HG03108 (cell line): Measurements from ENCODE around the gene ARHGAP40.
"Not testable (repeated sequence)": the region's sequence is repeated elsewhere in the genome, so short reads cannot be mapped to it uniquely, and the experiment has no call there.

Source experiments
- ATAC-seq: cut with Tn5 transposase; IDR thresholded peaks from one replicate; pipeline ENCODE4 v1.9.1; 2021; ENCODE audit warnings: moderate library complexity; ENCODE audit not compliant: unreplicated experiment

The ARHGAP40 gene

DNA sequence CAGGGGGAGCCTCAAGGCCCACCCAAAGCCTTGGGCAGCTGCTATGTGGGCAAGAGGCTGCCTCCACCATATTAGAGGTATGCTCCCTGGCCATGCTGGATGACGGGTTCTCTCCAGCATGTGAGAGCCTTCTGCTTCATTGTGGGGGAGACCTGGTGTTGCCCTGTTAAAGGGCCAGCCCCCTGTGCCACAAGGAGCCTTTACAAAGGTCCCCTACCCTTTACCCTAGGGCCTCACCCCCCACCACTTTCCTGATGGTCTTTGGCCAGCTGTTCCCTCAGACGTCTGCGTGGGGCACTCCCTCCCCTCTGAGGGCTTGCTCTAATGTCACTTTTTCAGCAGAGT lies 15.5 kb upstream of the ARHGAP40 start:
- ATAC-seq, result no peak

DNA sequence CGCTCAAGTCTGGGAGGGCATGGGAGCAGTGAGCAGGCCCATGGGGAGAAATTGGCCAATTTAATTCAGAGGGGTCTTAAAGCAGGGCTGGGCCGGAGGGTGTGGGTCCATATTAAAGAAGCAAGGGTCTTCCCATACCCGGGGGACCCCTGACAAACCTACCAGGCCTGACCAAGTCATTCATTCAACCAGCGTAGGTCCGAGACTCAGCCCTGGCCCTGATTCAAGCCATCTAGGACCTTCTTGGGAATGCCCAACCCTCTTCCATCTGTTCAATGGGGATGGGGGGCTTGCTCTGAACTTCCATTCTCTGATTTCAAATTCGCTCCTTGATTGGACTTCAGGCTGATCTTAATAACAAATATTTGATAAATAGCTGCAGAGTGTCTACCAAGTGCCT lies 13.3 kb upstream of the ARHGAP40 start:
- ATAC-seq, result no peak

DNA sequence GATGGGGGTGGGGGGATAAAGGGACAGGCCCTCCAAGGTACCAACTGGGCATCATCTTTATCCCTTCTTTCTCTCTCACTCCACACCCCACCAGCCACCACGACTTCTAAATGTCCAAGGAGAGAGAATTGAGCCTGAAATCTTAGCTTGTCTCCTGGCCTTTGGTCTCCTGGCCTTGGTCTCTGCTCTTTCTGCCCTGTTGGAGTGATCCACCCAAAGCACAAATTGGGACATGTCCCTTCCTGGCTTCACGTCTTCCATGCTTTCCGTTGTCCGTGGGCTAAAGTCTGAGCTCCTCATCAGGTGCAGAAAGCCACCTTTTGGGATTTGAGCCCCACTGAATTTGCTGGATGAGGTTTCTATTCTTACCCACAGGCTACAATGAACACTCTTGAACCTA lies 12.3 kb upstream of the ARHGAP40 start:
- ATAC-seq, result no peak

DNA sequence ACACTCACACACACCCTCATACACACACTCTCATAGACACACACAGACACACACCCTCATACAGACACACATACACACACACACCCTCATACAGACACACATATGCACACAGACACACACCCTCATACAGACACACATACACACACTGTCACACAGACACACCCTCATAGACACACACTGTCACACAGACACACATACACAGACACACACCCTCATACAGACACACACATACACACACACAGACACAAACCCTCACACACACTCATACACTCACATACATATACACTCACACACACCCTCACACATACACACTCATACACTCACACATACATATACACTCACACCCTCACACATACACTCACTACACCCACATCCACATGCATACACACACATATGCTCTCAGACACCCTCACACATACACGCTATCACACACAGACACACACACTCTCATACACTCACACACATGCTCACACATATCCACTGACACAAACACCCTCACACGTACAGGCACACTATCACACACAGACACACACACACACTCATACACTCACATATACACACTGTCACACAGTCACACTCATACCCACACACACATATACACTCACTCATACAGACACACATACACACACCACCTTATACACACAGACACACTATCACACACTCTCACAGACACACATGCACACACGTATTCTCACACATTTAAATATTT lies 11.5 kb upstream of the ARHGAP40 start:
- ATAC-seq, result no peak

DNA sequence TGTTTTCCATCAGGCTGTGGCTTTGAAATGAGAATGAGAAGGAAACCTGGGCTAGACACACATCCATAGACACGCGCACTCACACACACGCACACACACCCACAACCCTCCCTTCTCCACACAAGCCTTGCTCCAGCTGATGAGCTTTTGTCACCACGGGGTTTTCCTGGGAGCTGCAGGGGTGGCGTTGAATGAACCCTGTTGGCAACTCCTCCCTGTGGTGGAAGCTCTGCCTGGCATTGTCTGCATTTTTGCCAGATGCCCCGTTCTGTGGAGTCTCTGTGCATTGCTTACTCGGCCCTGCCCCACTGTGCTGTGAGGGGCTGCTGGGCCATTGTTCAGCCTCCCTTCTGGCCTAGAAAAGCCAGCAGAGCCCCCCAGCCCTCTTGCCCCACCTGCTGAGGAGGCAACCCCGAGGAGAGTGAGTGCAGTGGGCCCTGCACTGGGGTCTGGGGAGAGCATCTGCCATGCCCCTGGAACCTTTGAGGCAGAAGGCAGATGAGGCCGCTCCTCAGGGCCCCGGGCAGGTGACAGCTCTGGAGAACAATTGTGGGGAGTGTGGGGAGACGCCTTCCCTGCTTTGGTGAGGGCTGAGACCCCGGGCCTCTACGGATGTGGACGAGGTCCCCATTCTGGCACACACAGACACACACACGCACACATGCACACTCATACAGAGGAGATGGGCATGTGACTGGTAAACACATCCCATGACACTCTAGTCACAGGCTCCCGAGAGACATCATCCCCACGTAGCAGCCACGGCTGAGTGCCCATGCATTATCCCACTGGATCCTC lies 10.7 kb upstream of the ARHGAP40 start:
- no peak for ATAC-seq

DNA sequence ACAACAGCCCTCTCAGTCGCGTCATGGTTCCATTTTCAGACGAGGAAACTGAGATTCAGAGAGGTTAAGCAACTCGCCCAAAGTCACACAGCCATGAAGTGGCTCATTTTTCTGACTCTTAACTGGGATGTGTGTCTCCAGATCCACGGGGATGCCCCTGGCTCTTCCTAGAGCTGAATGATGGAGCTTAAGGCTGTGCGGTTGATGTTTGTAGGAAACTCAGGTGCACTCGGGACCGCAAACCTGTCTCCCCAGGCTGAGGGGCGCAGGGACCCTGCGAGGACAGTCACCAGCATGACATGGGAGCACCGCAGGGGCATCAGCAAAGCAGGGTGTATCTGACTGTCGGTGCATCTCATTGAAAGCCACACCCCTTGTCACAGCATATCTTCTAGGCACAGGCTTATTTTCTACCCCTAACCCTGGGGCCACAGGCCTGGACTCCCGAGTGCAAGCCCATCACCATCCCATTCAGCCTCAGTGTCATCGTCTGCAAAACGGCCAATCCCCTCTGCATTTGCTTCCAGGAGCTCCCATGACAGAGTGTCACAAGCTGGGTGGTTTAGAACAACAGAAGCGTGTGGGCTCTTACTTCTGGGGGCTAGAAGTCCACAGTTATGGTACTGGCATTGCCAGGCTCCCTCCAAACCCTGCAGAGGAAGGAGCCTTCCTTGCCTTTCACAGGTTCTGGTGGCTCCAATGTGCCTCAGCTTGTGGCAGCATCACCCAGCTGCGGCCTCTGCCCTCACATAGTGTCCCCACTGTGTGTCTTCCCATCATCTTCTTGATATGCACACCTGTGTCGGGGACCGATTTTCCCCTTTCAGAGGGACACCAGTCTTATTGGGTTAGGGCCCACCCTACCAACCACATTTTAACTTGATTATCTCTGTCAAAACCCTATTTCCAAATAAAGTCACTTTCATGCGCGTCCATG lies 9.9 kb upstream of the ARHGAP40 start:
- no peak for ATAC-seq

DNA sequence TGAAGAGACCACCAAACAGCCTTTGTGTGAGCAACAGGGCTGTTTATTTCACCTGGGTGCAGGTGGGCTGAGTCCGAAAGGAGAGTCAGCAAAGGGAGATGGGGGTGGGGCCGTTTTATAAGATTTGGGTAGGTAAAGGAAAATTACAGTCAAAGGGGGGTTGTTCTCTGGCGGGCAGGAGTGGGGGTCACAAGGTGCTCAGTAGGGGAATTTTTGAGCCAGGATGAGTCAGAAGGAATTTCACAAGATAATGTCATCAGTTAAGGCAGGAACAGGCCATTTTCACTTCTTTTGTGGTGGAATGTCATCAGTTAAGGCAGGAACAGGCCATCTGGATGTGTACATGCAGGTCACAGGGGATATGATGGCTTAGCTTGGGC lies 9.2 kb upstream of the ARHGAP40 start:
- ATAC-seq, result not testable (repeated sequence)

DNA sequence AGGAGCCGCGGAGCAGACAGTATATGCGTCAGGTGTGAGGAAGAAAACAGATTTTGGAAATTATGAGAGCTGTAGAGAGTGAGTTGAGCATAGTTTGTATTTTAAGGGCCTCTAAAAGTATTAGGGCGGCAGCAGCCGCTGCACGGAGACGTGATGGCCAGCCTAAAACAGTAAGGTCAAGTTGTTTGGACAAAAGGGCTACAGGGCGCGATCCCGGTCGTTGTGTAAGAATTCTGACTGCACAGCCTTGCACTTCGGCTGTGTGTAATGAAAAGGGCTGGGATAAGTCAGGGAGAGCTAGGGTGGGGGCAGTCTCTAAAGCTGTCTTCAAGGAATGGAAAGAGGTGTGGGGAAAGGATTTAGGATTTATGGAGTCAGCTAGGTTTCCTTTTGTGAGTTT lies 7.3 kb upstream of the ARHGAP40 start:
- ATAC-seq, result not testable (repeated sequence)

DNA sequence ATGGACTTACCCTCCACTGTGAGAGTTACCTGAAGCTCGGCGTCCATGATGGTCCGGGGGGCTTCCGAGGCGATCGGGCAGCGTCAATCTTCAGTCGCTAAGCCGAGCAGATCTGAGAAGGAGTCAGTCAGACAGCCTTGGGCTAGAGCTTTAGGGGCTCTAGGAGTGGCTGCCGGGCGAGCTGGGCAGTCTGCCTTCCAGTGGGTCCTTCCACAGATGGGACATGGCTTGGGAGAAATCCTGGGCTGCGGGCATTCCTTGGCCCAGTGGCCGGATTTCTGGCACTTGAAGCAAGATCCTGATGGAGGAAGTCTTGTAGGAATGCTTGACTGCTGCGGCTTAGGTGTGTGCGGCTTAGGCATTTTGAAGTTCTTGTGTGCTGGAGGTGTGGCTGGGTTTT lies 5.7 kb upstream of the ARHGAP40 start:
- ATAC-seq, result not testable (repeated sequence)

DNA sequence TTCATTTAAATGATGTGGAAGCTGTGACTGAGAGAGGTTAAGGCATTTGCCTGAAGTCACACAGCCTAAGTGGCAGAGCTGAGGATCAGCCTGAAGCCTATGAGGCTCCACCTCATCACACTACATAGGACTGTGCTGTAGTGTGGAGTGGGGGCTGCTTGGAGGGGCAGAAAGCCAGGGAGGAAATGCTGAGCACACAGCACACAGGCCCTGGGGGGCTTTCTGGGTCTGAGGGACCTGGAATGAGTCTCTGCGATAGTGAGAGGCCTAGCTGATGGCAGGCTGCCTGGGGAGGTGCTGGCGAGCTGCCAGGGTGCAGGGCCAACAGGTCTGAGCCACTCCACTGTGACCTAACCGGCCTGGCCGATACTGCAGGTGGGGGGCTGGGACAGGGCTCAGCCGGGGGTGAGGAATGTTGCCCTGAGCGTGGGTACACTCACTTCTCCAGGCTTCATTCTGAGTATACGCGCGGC lies 2.2 kb upstream of the ARHGAP40 start:
- no peak for ATAC-seq

DNA sequence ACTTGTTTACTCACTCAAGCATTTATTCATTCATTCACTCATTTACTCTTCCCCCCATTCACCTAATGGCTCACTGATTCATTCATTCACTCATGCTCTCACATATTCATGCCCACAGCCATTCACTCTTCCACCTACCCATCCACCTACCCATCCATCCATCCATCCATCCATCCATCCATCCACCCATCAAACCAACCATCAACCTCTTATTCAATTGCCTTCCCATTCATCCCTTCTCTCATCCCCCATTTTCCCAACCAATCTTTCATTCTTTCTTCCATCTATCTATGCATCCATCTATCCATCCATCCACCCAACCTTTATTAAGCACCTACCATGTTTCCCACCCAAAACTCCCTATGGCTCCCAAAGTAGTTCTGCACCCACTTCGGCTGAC lies 1.6 kb upstream of the ARHGAP40 start:
- ATAC-seq, result no peak

DNA sequence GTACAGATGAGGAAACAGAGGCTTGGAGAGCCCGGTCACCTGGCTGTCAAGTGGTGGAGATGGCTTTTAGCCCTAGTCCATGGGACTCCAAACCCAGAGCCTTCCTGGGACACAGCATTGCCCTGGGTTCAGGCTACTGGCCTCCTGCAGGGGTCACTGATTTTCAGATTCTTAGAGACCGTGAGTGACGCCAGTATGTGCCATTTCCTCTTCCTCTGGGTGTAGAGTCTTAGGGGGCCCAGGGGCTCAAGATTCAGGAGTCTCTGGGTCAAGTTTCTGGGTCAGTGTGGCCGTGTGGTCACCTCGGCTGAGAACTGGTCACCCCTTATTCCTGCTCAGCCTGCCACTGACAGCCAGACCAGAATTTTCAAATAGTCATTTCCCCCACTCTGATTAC lies 574 bp downstream of the ARHGAP40 start:
- ATAC-seq, result no peak

DNA sequence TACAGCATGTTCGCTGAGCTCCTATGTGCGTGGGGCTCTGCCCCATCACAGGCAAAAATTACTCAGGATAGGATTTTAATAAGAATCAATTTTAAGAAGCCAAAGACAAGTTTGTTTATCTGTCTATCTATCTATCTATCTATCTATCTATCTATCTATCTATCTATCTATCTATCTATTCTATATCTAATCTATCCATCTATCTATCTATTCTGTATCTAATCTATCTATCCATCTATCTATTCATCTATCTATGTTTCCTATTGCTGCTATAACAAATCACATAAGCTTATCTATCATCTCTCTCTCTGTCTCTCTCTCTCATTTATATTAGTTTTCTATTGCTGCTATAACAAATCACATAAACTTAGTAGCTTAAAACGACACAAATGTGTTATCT lies 1.7 kb downstream of the ARHGAP40 start:
- no peak for ATAC-seq

DNA sequence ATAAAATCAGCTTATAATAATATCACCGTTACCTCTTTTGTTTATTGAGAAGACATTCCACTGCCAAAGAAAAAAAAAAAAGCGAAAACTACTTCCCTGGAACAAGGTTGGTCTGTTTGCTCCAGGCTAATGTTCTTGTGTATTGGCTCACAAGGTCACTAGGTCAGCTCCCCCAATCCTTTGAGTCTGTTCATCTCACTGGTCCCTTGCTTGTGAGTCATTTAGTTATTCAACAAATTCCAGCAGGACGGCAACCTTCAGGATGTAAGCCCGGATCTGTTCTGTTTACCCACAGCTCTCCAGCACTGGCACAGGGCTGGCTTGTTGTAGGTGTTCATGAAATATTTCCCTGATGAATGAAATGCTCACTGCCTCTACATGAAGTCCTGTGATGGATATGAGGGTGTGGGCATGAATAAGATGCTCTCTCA lies 3.3 kb downstream of the ARHGAP40 start:
- ATAC-seq, result no peak

DNA sequence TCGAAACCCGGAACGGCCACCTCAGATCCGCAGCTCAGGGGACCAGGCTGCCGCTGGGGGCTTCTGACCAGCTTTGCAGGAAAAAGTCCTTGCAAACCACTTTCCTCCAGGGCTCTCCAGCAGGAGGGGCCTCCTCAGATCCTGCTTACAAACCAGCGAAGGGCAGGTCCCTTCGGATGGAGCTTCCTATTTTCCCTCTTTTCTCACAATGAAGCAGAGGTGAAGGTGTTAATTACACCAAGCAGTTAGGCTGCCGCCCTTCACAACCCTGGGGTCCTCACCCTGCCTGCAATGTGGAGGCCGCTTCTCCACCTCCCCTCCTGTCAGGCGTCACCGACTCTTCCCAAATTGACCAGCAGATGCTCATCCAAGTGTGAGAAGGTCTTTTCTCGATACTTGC lies 5.7 kb downstream of the ARHGAP40 start:
- no peak for ATAC-seq

DNA sequence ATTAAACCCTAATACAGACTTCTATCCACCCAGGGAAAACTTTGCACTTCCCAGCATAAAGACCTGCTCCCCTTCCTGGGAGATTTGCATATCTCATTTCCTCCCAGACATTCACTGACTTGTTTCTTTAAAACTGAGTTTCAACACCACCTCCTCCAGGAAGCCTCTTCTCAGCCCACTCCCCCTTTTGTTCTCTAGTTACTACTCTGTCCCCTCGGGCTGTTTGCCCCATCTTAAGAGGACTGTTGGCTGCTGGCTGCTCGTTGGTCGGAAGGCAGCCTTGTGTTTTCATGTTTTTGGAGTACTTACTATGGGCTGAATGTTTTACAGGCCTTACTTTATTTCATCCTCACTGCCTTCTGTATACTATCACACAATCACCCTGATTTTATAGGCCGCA lies 6.6 kb downstream of the ARHGAP40 start:
- ATAC-seq, result no peak

DNA sequence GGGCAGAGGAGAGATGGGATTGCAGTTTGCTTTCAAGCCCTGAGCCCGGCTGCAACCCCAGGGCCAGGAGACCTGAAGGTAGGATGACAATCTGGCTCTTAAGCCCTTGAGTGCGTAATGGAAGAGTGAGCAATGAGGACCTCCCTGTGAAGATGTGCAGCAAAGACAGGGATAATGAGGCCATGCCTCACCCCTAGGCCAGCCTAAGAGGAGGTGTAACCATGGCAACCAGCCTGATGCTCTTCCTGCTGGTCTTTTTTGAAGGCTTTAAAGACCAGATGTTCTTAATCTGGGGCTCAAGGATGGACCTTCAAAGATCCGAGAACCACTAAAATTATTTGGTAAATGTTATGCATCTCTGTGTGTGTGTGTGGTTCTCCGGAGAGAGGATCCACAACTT lies 8.2 kb downstream of the ARHGAP40 start:
- ATAC-seq, result no peak

DNA sequence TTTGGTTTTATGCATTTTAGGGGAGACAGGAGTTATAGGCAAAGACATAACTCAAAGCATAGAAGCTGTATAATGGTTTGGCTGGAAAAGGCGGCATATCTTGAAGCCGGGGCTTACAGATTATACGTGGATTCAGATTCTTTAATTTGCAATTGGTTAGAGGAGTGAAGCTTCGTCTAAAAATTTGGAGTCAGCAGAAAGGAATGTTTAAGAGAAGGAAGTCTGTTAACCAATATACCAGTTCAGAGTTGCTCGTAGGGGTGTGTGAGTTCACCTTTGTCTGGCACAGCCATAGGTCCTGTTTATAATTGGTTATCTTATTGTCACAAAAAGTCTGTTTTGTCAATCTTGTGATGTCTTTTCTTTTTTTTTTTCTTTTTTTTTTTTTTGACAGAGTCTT lies 8.9 kb downstream of the ARHGAP40 start:
- ATAC-seq, result no peak

DNA sequence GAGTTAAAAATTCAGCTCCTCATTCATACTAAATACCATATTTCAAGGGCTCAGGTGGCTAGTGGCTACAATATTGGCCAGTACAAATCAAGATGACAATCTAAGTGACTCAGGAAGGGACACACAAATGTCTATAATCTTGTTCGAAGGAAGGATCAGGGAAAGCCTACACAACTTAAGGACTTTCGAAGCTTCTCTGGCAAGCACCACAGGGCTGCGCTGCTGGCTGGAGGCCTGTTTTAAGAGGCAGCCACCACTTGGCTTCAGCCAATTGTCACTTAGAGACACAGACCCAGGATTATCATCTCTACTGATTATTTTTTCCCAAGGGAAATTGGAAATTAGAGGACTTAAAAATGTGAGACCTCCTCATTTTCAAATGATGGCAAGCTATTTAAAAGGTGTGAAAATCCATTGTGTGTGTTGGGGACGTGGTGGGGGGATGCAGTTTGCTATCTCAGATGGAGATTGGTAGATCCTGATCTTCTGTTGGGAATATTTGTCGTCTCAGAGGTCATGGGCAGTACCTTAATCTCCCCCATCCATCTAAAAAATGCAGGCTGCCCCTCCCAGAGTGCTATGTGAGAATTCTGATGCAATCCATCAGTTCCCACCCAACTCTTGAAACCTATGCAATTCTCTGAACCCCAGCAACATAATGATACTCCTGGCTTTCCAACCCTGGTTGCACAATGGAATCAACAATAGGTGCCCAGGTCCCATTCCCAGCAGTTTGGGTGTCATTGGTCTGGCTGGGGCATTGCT lies 11.3 kb downstream of the ARHGAP40 start:
- ATAC-seq, result no peak

DNA sequence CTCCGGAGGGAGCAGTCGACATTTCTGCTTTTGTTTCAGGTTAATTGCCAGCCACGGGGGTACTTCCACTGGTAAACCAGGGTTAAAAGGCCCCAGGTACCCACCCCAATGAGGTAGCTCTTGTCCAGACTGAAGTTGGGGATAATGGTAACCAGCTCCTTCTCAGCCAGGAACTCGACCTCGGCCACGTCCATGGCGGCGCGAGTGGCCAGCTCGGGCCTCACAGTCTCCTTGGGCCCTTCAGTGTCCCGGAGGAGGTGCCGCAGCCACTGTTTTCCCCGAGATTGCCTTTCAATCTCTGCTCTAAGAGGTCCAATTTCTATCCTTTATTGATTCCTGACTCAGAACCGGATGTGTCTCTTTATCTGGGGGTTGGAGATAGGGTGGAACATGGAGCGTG lies 13.7 kb downstream of the ARHGAP40 start:
- no peak for ATAC-seq

DNA sequence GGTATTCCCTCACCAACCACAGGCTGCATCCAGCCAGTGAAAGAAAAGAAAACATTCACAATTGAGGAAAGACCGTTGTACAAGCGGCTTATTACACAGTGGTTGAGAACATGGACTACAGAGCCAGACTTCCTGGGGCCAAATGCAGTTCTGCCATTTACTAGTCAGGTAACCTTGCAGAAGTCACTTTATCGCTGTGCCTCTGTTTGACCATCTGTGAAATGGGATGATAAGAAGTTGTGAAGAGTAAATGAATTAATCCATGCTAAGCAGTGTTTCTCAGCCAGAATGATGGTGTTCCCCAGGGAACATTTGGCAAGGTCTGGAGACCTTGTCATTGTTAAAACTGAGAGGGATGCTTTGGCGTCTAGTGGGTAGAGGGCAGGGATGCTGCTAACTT lies 14.8 kb downstream of the ARHGAP40 start:
- no peak for ATAC-seq
